Activated CD4-positive, alpha-beta T cell treated with anti-CD3 and anti-CD28 coated beads for 48 hours (primary cell): ENCODE data around the gene CLEC17A.

Experiments used
- DNase-seq: peaks from one replicate; pipeline ENCODE4 v3.0.0-alpha.2; 2020

The CLEC17A gene

GRCh38 chr19:14659874-14660489, 77.1 kb downstream of the CLEC17A start:
- no peak for DNase-seq

- DNase-seq, result no peak
These were observed 78.6 kb downstream of the CLEC17A start for GRCh38 chr19:14661372-14661924.
